Epithelial cell of esophagus (primary cell): ENCODE measurements around the gene LDB2.

Experiments
- DNase-seq: peaks from one replicate; pipeline ENCODE4 v3.0.0; 2010; ENCODE audit warnings: low read depth
- H3K4me3 ChIP-seq: 2 replicates; pipeline ENCODE4 v1.5.1; 2011; ENCODE audit warnings: mild to moderate bottlenecking, low read length, control low read depth
- CTCF ChIP-seq: IDR thresholded peaks from 2 replicates; pipeline ENCODE4 v1.5.1; 2011; ENCODE audit warnings: low read depth, mild to moderate bottlenecking, low read length, control low read depth, inconsistent platforms; ENCODE audit not compliant: insufficient read depth; ENCODE audit errors: missing control alignments

LDB2 gene

GRCh38 chr4:16884673-16885460 is 13.6 kb downstream of the LDB2 start:
- no peak for DNase-seq
- no peak overlapping the region for H3K4me3 ChIP-seq
- TF ChIP-seq CTCF = no peak

- no peak for DNase-seq
- no peak for TF ChIP-seq CTCF
- H3K4me3 ChIP-seq = no peak overlapping the region
Measured at GRCh38 chr4:16883806-16884205, 14.6 kb downstream of the LDB2 start.

GRCh38 chr4:16881151-16881884 is 17.1 kb downstream of the LDB2 start:
- TF ChIP-seq CTCF = no peak
- no peak for DNase-seq
- H3K4me3 ChIP-seq = no peak overlapping the region

GRCh38 chr4:16875487-16875886 is 23.0 kb downstream of the LDB2 start:
- no peak overlapping the region for H3K4me3 ChIP-seq
- no peak for TF ChIP-seq CTCF
- no peak for DNase-seq

GRCh38 chr4:16869594-16870245 is 28.7 kb downstream of the LDB2 start:
- H3K4me3 ChIP-seq = no peak overlapping the region
- no peak for TF ChIP-seq CTCF
- DNase-seq = no peak

- no peak for DNase-seq
- no peak for TF ChIP-seq CTCF
- H3K4me3 ChIP-seq = no peak overlapping the region
Measured at GRCh38 chr4:16868674-16869073, 29.8 kb downstream of the LDB2 start.
